Endothelial cell of umbilical vein (primary cell): ENCODE measurements around the gene PROM1.

Experiments used
- CTCF ChIP-seq, 2 donors: IDR thresholded peaks; 1 replicate in 1 of 2; 2 replicates in 1 of 2; pipeline ENCODE4 v1.5.1; 2011; ENCODE audit warnings: low read length in 2 of 2, mild to moderate bottlenecking in 2 of 2, moderate library complexity in 2 of 2, control low read depth in 1 of 2, inconsistent platforms in 1 of 2, low read depth in 1 of 2; ENCODE audit not compliant: insufficient read depth in 1 of 2; ENCODE audit errors: extremely low read depth in 1 of 2
- EZH2 ChIP-seq: IDR thresholded peaks from 2 replicates; pipeline ENCODE4 v1.6.1; 2012; ENCODE audit warnings: borderline replicate concordance, low read depth, mild to moderate bottlenecking, moderate library complexity, low read length, inconsistent platforms; ENCODE audit not compliant: severe bottlenecking
- FOS ChIP-seq: IDR thresholded peaks from 2 replicates; pipeline ENCODE4 v1.6.1; 2011; ENCODE audit warnings: mild to moderate bottlenecking, low read length, moderate library complexity, borderline replicate concordance; ENCODE audit not compliant: insufficient read depth
- GATA2 ChIP-seq: IDR thresholded peaks from 2 replicates; pipeline ENCODE4 v1.7.0; 2011; ENCODE audit warnings: low read depth, mild to moderate bottlenecking, moderate library complexity, mixed read lengths, low read length; ENCODE audit not compliant: insufficient read length, insufficient read depth
- POLR2A ChIP-seq: IDR thresholded peaks from 2 replicates; pipeline ENCODE4 v1.6.1; 2012; ENCODE audit warnings: low read depth, mild to moderate bottlenecking, control low read depth, low read length
- POLR2AphosphoS5 ChIP-seq: IDR thresholded peaks from 2 replicates; pipeline ENCODE4 v1.6.1; 2012; ENCODE audit warnings: low read depth, mild to moderate bottlenecking, control low read depth, low read length, moderate library complexity; ENCODE audit not compliant: insufficient read depth
- TF ChIP-seq, protein P1 (sequence below): IDR thresholded peaks from 2 replicates; pipeline ENCODE4 v1.6.1; 2011; ENCODE audit not compliant: insufficient read depth, insufficient read length

- TF ChIP-seq CTCF (IDR thresholded peaks at IDR 0.05; ENCODE audit: extremely low read depth in 1 of 2, insufficient read depth in 1 of 2, low read depth in 1 of 2, low read length in 2 of 2): no peak
- no peak for TF ChIP-seq FOS
- no peak for TF ChIP-seq POLR2A
- no peak for TF ChIP-seq EZH2
- TF ChIP-seq POLR2AphosphoS5: no peak
- no peak for TF ChIP-seq GATA2
- TF ChIP-seq, protein P1, sequence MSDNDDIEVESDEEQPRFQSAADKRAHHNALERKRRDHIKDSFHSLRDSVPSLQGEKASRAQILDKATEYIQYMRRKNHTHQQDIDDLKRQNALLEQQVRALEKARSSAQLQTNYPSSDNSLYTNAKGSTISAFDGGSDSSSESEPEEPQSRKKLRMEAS: no peak
These were observed 87.0 kb downstream of the PROM1 start for GRCh38 chr4:15996773-15997172.
